Heart right ventricle (tissue), 16 donors: ENCODE measurements around the gene CLDN22. TPM values are rescaled to one million over a fixed set of nuclear protein-coding genes. Genes with fewer than 3 reads are reported as not detected.

Experiments
- ATAC-seq, 8 donors: fragments of 200-7000 bp; cut with Tn5 transposase; one replicate each; pipeline ENCODE4 v1.9.1; 2020; ENCODE audit warnings: mild to moderate bottlenecking in 8 of 8, moderate library complexity in 8 of 8, moderate number of reproducible peaks in 1 of 8
- DNase-seq, 2 donors: peaks; one replicate each; pipeline ENCODE4 v3.0.0-alpha.2; 2020
- H3K27ac ChIP-seq, 10 donors: fragments of 200-600 bp; sonication (generic) in 2 of 10; one replicate each; pipeline versions ENCODE4 v1.5.0 to v1.8.0; 2020 to 2022; ENCODE audit warnings: mild to moderate bottlenecking in 3 of 10
- H3K27me3 ChIP-seq, 7 donors: fragments of 200-600 bp; one replicate each; pipeline ENCODE4 v1.8.0; 2021 to 2022; ENCODE audit warnings: mild to moderate bottlenecking in 2 of 7
- H3K36me3 ChIP-seq, 9 donors: fragments of 200-600 bp; sonication (generic) in 1 of 9; one replicate each; pipeline versions ENCODE4 v1.5.0 to v1.8.0; 2020 to 2022; ENCODE audit warnings: mild to moderate bottlenecking in 2 of 9
- H3K4me1 ChIP-seq, 9 donors: fragments of 200-600 bp; sonication (generic) in 1 of 9; one replicate each; pipeline versions ENCODE4 v1.5.0 to v1.8.0; 2020 to 2022; ENCODE audit warnings: mild to moderate bottlenecking in 4 of 9
- H3K4me3 ChIP-seq, 10 donors: fragments of 200-600 bp; sonication (generic) in 2 of 10; one replicate each; pipeline versions ENCODE4 v1.5.0 to v1.8.0; 2020 to 2022; ENCODE audit warnings: mild to moderate bottlenecking in 7 of 10, moderate library complexity in 2 of 10
- H3K9me3 ChIP-seq, 11 donors: fragments of 200-600 bp in 10 of 11; sonication (generic) in 2 of 11; one replicate each; pipeline versions ENCODE4 v1.5.0 to v1.8.0; 2013 to 2022; ENCODE audit warnings: mild to moderate bottlenecking in 2 of 11, control low read depth in 1 of 11, moderate library complexity in 1 of 11
- WGBS, 2 donors: extraction: QIAGEN DNeasy Blood & Tissue Kit; methylation state at CpG; one replicate each; pipeline ENCODE4 v1.1.7; 2013; ENCODE audit warnings: inconsistent platforms in 1 of 2; 5-methylcytosine and 5-hydroxymethylcytosine counted together
- intact Hi-C, 10 donors: fragments of 100-400 bp; cut with DNase I; formaldehyde crosslinking; loops; one replicate each; pipeline versions ENCODE4 v1.11.1 to v1.14.2; 2022
- polyA plus RNA-seq, 2 donors: library from polyadenylated mRNA; stranded (reverse); fragments of 200-250 nt; gene quantifications; one replicate each; pipeline ENCODE4 v1.2.3, GENCODE V29; 2013
- total RNA-seq, 10 donors: library from RNA; stranded (reverse); fragmentation: NEBNext Ultra II Directional in 3 of 10; extraction: Animal tissue kit (Norgen Biotek cat#: 25700) in 3 of 10; gene quantifications; one replicate each; pipeline versions ENCODE4 v1.2.1 to v1.2.4, GENCODE V29; 2021 to 2023
- TF ChIP-seq, protein P1 (sequence below), 9 donors: fragments of 200-600 bp; sonication (generic) in 2 of 9; IDR thresholded peaks; one replicate each; pipeline versions ENCODE4 v1.5.0 to v1.8.0; 2021 to 2022; ENCODE audit warnings: antibody characterized with exemption in 9 of 9, mild to moderate bottlenecking in 5 of 9, moderate library complexity in 1 of 9
- donor health status: Arrhythmogenic right ventricular cardiomyopathy.
- donor health status: ischemic (EF 13 %, LVEDD 7.1; RV severe dilation, severe dysfunction).
- donor health status: healthy with polysubstance abuse.
- donor health status: DM: no; HTN: yes; CAD: no.
- donor health status: DM: no; HTN: no; CAD: no.
- donor health status: ischemic (EF 25% LVEDD 6.9; RV normal size, moderate dysfunction).
- donor health status: ischemic (EF 25% LVEDD 5.7; RV mildly dilated, moderate dysfunction).
- donor health status: healthy.
- donor health status: DM: yes; HTN: yes; CAD: no.
- donor health status: Ischemic cardiomyopathy.
- donor health status: ischemic (EF 35%, LVEDD 5.7; RV mildly dilated, moderate dysfunction).
- donor health status: nonischemic (EF 11% LVEDD 7.7; RV severe dilation, severe dysfunction).
- donor health status: DM: yes; HTN: yes; CAD: no.
- donor health status: PGD.
- donor health status: ischemic (EF 29% LVEDD 5.4; RV normal size, mild dysfunction).
- donor health status: nonischemic (EF 23%, LVEDD 6.1; RV moderate dilation, normal function).

The CLDN22 gene
- total and polyA plus RNA-seq, 12 donors, result not detected

DNA sequence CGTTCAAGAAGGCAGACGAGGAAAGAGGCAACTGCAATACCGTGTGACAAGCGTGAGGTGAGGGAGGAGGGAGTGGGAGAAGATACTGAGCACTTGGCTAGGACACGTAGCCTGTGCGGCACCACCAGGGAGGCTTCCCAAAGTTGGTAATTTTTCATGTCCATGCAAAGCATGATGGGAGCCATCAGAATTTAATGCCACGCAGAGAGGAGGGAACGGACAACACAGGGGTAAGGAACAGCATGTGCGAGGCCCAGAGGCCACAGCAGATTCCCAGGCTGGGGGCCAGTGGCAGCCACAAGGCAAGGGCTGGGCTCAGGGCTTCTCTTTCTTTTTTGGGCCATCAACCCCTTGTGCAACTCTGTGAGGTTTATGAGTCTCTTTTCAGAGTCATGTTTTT, 13.1 kb upstream of the CLDN22 start:
- Histone ChIP-seq H3K9me3 (peaks cover 0 to 4% (median 0%) of the 10 kb centered on the region in 11 donors), H3K4me3 (no peak overlapping the region), H3K27me3 (no peaks in the 10 kb centered on the region), H3K27ac (no peak overlapping the region), H3K4me1 (peaks cover 0 to 17% (median 3%) of the 10 kb centered on the region in 9 donors), H3K36me3 (no peaks in the 10 kb centered on the region)
- TF ChIP-seq, protein P1, sequence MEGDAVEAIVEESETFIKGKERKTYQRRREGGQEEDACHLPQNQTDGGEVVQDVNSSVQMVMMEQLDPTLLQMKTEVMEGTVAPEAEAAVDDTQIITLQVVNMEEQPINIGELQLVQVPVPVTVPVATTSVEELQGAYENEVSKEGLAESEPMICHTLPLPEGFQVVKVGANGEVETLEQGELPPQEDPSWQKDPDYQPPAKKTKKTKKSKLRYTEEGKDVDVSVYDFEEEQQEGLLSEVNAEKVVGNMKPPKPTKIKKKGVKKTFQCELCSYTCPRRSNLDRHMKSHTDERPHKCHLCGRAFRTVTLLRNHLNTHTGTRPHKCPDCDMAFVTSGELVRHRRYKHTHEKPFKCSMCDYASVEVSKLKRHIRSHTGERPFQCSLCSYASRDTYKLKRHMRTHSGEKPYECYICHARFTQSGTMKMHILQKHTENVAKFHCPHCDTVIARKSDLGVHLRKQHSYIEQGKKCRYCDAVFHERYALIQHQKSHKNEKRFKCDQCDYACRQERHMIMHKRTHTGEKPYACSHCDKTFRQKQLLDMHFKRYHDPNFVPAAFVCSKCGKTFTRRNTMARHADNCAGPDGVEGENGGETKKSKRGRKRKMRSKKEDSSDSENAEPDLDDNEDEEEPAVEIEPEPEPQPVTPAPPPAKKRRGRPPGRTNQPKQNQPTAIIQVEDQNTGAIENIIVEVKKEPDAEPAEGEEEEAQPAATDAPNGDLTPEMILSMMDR (IDR thresholded peaks at IDR 0.05), result no peak
- intact Hi-C loops, result no loop called here
- 91 to 93% methylated on average over 9 of the region's 9 CpGs for WGBS, 2 donors
- ATAC-seq (no peak), DNase-seq (no peak)

- H3K27ac ChIP-seq, result no peak overlapping the region
- intact Hi-C loops, result no loop called here
- ATAC-seq (no peak), DNase-seq (no peak)
- TF ChIP-seq, protein P1 (IDR thresholded peaks at IDR 0.05), result no peak
- H3K9me3 ChIP-seq, result peaks cover 0 to 4% (median 0%) of the 10 kb centered on the region in 11 donors
- peaks cover 0 to 17% (median 3%) of the 10 kb centered on the region in 9 donors for H3K4me1 ChIP-seq
- no peaks in the 10 kb centered on the region for H3K36me3 ChIP-seq
- WGBS, 2 donors, result 77 to 89% methylated on average over 11 of the region's 11 CpGs
- H3K27me3 ChIP-seq, result no peaks in the 10 kb centered on the region
- H3K4me3 ChIP-seq, result no peak overlapping the region
Measured at GRCh38 chr4:183332447-183332846, 12.4 kb upstream of the CLDN22 start.

- DNase-seq, result no peak
- Histone ChIP-seq H3K36me3 (no peaks in the 10 kb centered on the region), H3K27ac (peak overlapping the region in 1 of 10 donors; percentile 39), H3K27me3 (no peaks in the 10 kb centered on the region), H3K4me1 (peaks cover 0 to 12% (median 3%) of the 10 kb centered on the region in 9 donors), H3K4me3 (no peak overlapping the region), H3K9me3 (peaks cover 0 to 4% (median 0%) of the 10 kb centered on the region in 11 donors)
- 94 to 97% methylated on average over 2 of the region's 2 CpGs for WGBS, 2 donors
- intact Hi-C loops, result no loop called here
- TF ChIP-seq, protein P1 (IDR thresholded peaks at IDR 0.05), result no peak
- ATAC-seq, result peak in 1 of 8 donors; percentile 18
Measured at GRCh38 chr4:183330841-183331240, 10.8 kb upstream of the CLDN22 start.

GRCh38 chr4:183329954-183330742, 10.1 kb upstream of the CLDN22 start:
- H3K9me3 ChIP-seq, result peaks cover 0 to 4% (median 0%) of the 10 kb centered on the region in 11 donors
- peak overlapping the region in 2 of 10 donors; percentile 20 to 21 for H3K27ac ChIP-seq
- H3K4me1 ChIP-seq, result peaks cover 0 to 6% (median 0%) of the 10 kb centered on the region in 9 donors
- peak in 1 of 2 donors; percentile 23 for DNase-seq
- H3K36me3 ChIP-seq, result no peaks in the 10 kb centered on the region
- no peak overlapping the region for H3K4me3 ChIP-seq
- ATAC-seq, result peak in 4 of 8 donors; percentile 30 to 72 (median 42)
- H3K27me3 ChIP-seq, result no peaks in the 10 kb centered on the region
- intact Hi-C loops, result no loop called here
- WGBS, 2 donors, result 62 to 72% methylated on average over 10 of the region's 10 CpGs
- TF ChIP-seq, protein P1 (IDR thresholded peaks at IDR 0.05), result no peak
